A673 (cell line): ENCODE measurements around the gene FJX1.

Source experiments
- CTCF ChIP-seq: fragments of 300-800, 200-600 bp; sonication (generic); conservative IDR thresholded peaks from 2 replicates; pipeline ENCODE4 v1.5.1; 2017; ENCODE audit warnings: low read depth, mild to moderate bottlenecking, antibody characterized with exemption, low read length, moderate library complexity, mixed read lengths
- EZH2 ChIP-seq: fragments of 200-600 bp; sonication (generic); IDR thresholded peaks from 2 replicates; pipeline ENCODE4 v1.6.1; 2017; ENCODE audit warnings: borderline replicate concordance, low read depth, mild to moderate bottlenecking, mixed read lengths, antibody characterized with exemption, low read length; ENCODE audit not compliant: poor library complexity, severe bottlenecking

GRCh38 chr11:35618497-35619115, 346 bp downstream of the FJX1 start:
- TF ChIP-seq CTCF (no peak), EZH2 (no peak)
